C4-2B (cell line): ENCODE data around the gene EBF3.

Experiments
- H3K27ac ChIP-seq: fragments of 450-650 bp; 2 replicates; pipeline ENCODE4 v1.5.1; 2017
- ZFX ChIP-seq: fragments of 450-650 bp; IDR thresholded peaks from 2 replicates; pipeline ENCODE4 v1.6.1; 2017
- TF ChIP-seq, protein P1 (sequence below): fragments of 450-650 bp; conservative IDR thresholded peaks from 2 replicates; pipeline ENCODE4 v1.5.1; 2017; ENCODE audit warnings: mild to moderate bottlenecking

Gene EBF3

GRCh38 chr10:129978980-129979379 is 14.9 kb upstream of the EBF3 start:
- H3K27ac ChIP-seq, result no peak overlapping the region

GRCh38 chr10:129978322-129978721 is 14.2 kb upstream of the EBF3 start:
- no peak for TF ChIP-seq ZFX
- TF ChIP-seq, protein P1, sequence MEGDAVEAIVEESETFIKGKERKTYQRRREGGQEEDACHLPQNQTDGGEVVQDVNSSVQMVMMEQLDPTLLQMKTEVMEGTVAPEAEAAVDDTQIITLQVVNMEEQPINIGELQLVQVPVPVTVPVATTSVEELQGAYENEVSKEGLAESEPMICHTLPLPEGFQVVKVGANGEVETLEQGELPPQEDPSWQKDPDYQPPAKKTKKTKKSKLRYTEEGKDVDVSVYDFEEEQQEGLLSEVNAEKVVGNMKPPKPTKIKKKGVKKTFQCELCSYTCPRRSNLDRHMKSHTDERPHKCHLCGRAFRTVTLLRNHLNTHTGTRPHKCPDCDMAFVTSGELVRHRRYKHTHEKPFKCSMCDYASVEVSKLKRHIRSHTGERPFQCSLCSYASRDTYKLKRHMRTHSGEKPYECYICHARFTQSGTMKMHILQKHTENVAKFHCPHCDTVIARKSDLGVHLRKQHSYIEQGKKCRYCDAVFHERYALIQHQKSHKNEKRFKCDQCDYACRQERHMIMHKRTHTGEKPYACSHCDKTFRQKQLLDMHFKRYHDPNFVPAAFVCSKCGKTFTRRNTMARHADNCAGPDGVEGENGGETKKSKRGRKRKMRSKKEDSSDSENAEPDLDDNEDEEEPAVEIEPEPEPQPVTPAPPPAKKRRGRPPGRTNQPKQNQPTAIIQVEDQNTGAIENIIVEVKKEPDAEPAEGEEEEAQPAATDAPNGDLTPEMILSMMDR, result no peak
- H3K27ac ChIP-seq, result no peak overlapping the region

More at GRCh38 chr10:129978980-129979379, 14.9 kb upstream of the EBF3 start:
- TF ChIP-seq, protein P1, result no peak
- TF ChIP-seq ZFX, result no peak

DNA sequence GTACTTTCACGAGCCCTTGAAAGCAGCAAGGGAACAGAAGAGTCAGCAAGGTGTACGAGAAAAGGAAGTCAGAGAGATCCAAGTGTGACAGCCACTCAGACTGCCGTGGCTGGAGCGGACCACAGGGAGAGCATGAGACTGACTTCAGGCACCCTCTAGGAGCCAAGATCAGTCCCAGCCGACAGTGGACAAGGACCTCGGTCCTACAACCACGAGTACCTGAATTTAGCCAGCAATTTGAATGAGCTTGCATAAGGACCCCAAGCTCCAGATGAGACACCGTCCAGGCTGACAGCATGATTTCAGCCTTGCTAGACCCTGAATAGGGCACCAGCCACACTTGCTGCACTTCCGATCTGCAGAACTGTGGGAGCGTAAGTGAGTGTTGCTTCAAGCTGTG is 13.7 kb upstream of the EBF3 start:
- no peak overlapping the region for H3K27ac ChIP-seq
- no peak for TF ChIP-seq ZFX
- TF ChIP-seq, protein P1, result no peak

DNA sequence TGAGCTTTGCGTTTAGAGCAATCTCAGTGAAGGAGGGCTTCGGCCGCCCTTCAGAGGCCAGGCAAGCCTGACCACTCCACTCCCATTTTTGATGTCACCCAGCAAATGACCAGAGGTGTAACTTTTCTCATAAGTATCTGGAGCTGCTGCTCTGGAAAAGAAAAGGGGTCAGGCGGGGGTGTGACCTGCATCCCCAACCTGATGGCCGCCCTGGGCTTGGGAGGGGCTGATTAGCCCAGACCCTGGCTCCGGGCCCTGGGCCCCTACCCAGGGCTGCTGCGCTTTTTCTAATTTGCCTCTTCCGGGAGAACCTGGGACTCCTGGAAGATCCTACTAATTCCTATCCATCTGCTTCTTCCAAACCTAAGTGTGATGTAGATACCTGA is 9.6 kb upstream of the EBF3 start:
- TF ChIP-seq, protein P1, result no peak
- TF ChIP-seq ZFX, result no peak
- no peak overlapping the region for H3K27ac ChIP-seq

- no peak overlapping the region for H3K27ac ChIP-seq
- no peak for TF ChIP-seq ZFX
- TF ChIP-seq, protein P1, result no peak
Observed at GRCh38 chr10:129972966-129973673, 9.0 kb upstream of the EBF3 start.

GRCh38 chr10:129972145-129972965 is 8.3 kb upstream of the EBF3 start:
- no peak for TF ChIP-seq ZFX
- TF ChIP-seq, protein P1, result no peak
- H3K27ac ChIP-seq, result no peak overlapping the region
